GM12873 (cell line): ENCODE results near the gene RPS16.

Experiments
- CTCF ChIP-seq: IDR thresholded peaks from 2 replicates; pipeline ENCODE4 v1.5.1; 2012; ENCODE audit warnings: low read depth, mild to moderate bottlenecking, moderate library complexity, low read length, control low read depth; ENCODE audit not compliant: insufficient read depth; ENCODE audit errors: missing control alignments

The RPS16 gene

GRCh38 chr19:39407410-39407659, 28.4 kb downstream of the RPS16 start:
- no peak for TF ChIP-seq CTCF

GRCh38 chr19:39406656-39407409, 28.9 kb downstream of the RPS16 start, which contains the start of gene ZFP36:
ZFP36 (plus strand) TSS chr19:39406847; CDS start chr19:39406905, 58 bp downstream.
- TF ChIP-seq CTCF: peak; percentile 23

- TF ChIP-seq CTCF: no peak
Measured at GRCh38 chr19:39405958-39406655, 29.6 kb downstream of the RPS16 start.

- TF ChIP-seq CTCF: no peak
Measured at GRCh38 chr19:39405261-39405957, 30.3 kb downstream of the RPS16 start.

- TF ChIP-seq CTCF: no peak
Measured at GRCh38 chr19:39403331-39404312, 32.1 kb downstream of the RPS16 start.

- no peak for TF ChIP-seq CTCF
Measured at GRCh38 chr19:39402346-39403300, 33.1 kb downstream of the RPS16 start.
